GM18502 (cell line): Measurements from ENCODE around the gene GIT1.

ENCODE experiments used
- ATAC-seq: cut with Tn5 transposase; IDR thresholded peaks from one replicate; pipeline ENCODE4 v1.9.1; 2021; ENCODE audit warnings: mild to moderate bottlenecking; ENCODE audit not compliant: unreplicated experiment, poor library complexity

The GIT1 gene

DNA sequence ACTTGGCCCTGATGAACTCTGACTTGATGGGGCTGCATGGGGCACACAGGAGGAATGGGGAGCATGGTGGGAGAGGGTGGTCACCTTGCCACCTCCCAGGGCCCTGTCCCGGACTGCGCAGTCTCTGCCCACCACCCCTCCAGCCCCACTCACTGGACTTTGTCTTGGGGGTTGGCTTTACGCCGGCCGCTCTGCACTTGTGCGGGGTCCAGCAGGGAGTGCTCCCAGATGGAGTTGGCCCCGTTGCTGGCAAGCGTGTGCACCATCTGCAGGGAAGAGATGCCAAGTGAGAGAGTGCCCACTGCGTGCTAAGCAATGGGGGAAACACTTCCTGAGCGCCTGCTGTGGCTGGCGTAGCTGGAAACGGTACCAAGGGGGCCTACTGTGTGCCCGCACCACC lies 6.7 kb downstream of the GIT1 start:
- ATAC-seq, result no peak

GRCh38 chr17:29582254-29582765 lies 7.1 kb downstream of the GIT1 start:
- no peak for ATAC-seq

DNA sequence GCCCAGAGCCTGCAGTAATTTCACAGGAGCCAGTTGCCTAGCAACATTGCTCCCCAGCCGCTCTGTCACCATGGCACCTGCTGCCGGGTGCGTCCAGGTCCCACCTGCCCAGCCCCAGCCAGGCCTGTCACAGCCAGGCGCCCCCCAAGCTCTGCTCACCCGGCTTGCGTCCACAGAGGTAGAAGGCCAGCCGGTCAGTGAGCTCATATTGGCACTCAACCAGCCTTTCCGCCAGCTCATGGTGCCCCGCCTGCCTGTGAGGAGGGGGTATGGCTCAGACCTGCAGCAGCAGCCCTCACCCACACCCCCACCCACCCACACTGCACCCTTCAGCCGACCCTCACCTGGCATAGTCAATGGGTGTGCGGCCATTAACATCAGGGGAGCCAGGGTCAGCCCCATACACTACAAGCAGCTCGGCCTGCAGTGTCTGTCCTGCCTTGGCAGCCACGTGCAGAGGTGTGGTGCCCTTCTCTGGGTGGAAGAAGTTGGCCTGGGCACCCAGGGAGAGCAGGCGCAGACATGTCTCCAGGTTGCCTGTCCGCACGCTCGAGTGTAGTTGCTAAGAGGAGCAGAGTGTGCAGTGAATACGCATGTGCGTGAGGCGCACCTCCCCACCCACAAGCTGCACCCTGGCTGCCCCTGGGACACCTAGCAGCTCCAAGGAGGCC lies 7.7 kb downstream of the GIT1 start:
- ATAC-seq, result no peak

- ATAC-seq, result peak; percentile 77
Observed at GRCh38 chr17:29579866-29580771, 9.3 kb downstream of the GIT1 start.

- no peak for ATAC-seq
Observed at GRCh38 chr17:29578626-29579485, 10.6 kb downstream of the GIT1 start.

- no peak for ATAC-seq
Observed at GRCh38 chr17:29577385-29578211, 11.8 kb downstream of the GIT1 start.

DNA sequence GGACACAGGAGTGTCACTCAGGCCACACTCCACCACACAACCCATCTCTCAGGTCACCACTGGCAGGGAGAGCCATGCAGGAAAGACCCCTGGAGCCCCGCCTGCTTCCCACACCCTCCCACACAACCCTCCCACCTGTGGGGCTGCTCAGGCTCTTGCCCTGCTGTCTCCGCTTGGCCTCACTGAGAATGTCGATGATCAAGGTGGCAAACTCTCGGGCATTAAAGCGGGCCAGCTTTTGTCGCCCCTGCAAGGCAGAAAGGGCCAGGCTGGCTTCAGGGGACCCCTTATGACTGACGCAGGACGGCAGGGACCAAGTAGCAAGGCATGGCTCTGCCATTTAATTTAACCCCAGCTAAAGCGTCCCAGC lies 12.5 kb downstream of the GIT1 start:
- no peak for ATAC-seq

DNA sequence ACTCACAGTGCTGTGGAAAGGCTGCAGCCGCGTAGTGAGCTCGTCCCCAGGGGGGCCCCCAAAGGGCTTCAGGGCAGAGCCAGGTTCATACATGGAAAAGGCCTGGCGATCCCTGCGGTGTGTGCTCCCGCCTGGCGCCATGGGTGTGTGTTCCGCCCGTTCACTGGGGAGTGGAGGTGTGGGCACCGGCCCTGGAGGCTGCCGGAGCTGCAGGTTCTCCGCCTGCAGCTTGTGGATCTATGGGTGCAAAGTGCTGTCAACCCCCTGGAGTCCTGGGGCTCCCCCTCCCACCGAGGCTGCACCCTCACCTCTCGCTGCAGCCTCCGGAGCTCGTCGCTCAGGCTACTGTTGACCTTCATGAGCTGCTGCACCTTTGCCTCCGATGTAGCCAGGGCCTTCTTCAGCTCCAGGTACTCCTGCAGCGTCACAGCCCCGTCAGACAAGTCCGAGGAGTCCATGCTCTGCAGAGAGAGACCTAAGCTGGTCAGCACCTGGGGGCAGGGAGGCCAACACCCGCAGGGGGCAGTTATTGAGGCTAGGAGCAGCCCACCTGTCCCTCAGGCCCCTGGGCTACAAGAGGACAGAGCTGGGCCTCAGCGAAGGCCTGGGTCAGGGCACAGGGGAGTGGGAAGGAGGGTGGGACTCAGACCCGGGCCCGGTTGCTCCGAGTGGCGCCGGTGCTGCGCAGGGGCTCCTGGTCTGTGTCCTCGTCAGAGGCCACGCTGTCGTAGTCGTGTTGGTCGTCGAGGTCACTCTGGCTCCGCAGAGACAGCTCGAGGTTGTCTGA lies 13.0 kb downstream of the GIT1 start:
- no peak for ATAC-seq

GRCh38 chr17:29575511-29576213 lies 13.8 kb downstream of the GIT1 start:
- no peak for ATAC-seq

GRCh38 chr17:29574732-29575510 lies 14.5 kb downstream of the GIT1 start:
- no peak for ATAC-seq

DNA sequence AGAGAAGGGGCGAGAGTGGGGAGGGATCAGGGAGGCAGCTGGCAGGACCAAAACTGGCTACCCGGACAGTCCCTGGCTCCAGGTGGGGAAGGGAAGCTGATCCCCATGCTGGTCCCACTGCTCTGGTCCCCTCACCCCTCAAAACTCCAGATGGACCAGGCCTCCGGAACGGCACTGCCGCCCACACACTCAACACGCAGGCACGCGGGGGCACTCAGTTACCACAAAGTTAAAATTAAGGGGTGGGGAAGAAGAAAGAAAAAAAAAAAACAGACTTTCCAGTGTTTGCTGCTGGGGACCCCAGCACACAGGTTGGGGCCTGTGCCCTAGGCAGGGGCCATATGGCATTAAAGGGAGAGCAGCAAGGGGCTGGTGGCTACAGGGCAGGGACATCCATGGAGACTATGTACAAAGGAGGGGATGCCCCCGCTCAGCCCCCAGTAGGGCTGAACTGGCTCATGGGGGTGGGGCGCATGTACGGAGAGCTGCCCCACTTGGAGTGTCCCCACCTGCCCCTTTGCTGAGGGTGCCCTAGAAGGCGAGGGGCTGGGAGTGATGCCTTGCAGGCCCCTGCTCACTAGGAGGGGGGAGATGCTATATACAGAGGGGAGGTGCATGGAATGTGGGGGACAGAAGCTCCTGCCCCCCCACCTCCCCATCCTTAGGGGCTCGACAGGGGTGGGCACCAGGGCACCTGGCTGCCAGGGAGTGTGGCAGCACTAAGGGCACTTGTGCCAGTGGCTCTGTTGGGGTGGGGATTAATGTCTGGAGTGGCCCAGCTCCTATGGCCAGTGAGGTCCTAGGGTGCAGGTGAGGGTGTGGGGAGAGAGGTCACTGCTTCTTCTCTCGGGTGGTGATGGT lies 15.3 kb downstream of the GIT1 start:
- ATAC-seq, result no peak

DNA sequence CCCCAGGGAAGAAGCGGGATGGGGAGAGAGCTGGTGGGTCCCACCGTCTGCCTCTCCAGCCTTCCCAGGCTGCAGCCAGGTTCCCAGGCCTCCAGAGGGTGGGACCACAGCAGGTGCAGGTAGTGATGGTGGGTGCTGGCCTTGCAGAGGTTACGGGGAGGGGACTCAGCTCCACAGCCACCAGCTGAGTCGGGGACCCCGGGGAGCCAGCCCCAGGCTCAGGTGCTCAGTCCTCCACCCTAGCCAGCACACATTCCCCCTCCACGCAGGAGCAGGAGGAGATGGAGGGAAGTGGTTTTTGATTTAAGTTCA lies 15.9 kb downstream of the GIT1 start:
- no peak for ATAC-seq

DNA sequence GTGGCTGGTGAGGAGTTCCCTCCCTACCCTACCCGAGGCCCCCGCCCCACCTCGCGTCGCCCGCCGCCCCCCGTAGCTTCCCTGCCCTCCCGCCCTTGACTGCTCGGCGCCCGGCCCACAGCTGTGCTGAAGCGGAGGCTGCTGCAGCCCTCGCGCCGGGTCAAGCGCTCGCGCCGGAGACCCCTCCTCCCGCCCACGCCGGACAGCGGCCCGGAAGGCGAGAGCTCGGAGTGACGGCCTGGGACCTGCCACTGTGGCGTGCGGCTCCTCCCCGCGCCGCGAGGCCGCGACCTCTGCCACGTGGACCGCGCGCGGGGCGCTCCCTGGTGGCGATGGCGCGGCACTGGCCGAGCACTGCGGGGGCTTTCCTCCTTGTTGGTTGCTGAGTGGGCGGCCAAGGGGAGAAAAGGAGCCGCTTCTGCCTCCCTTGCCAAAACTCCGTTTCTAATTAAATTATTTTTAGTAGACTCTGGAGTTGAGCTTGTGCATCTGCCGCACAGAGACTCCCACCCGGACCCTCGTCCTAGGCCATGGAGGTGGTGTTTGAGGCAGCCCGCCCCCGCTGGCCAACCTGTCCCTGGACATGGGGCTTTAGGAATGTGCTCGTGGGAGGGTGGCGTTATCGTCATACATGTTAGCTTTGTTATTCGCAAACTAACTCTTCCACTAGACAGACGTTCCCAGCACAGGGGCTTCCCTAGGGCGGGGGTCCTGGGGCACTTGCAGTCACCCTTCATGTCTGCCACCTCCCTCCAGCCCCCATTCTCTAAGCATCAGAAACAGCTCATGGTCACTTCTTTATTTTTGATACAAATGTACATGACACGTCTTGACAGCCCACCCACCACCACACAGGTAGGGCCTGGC lies 16.5 kb downstream of the GIT1 start:
- no peak for ATAC-seq

DNA sequence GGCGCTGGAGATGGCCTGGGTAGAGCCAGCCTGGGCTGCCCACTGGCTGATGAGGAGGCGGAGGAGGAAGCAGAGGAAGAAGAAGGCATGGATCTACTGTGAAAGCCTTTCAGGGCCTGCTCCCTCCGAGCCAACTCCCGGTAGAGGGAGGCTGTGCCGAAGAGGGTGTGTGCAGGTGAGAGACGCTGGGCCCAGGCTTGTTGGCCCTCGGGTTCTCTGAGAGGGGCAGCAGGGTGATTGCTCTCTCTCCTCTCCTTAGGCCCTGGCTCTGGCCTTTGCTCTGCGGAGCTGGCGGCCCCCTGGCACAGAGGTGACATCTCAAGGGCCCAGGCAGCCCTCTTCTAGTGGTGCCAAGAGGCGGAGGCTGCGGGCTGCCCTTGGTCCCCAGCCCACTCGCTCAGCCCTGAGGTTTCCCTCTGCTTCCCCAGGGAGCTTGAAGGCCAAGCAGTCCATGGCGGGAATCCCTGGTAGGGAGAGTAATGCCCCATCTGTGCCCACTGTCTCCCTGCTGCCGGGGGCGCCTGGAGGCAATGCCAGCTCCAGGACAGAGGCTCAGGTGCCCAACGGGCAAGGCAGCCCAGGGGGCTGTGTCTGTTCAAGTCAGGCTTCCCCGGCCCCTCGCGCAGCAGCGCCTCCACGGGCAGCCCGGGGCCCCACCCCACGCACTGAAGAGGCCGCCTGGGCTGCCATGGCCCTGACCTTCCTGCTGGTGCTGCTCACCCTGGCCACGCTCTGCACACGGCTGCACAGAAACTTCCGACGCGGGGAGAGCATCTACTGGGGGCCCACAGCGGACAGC lies 17.4 kb downstream of the GIT1 start:
- ATAC-seq, result no peak

- ATAC-seq, result no peak
Observed at GRCh38 chr17:29571486-29571882, 18.0 kb downstream of the GIT1 start.
